ENCODE measurements around the gene TMEM164. TPM values are rescaled to one million over a fixed set of nuclear protein-coding genes. Genes with fewer than 3 reads are reported as not detected.

Gene TMEM164
- total and polyA plus RNA-seq, 10 of the 15 experiments (the other 5 are each of a cell fraction or from before 2014, with no cell fraction given), result 0.61 to 18.3 (median 7.0) TPM

GRCh38 chrX:110004731-110005369 lies 1.9 kb downstream of the TMEM164 start (continued):
- TF ChIP-seq E4F1 (IDR thresholded peaks at IDR 0.05; ENCODE audit: borderline replicate concordance, partially characterized antibody), result no peak

- ChIA-PET POLR2A (interaction anchor here (1.0 to 1.1 kb wide), 2 partner anchors 39 to 311 kb away, joined by 3 read pairs; no protein-coding TSS in a partner anchor), SMC1A (ENCODE audit: uncharacterized antibody, unreplicated experiment) (interaction anchor here (0.8 to 2.0 kb wide), 5 partner anchors 9 to 140 kb away, joined by 3 to 8 read pairs (median 3); no protein-coding TSS in a partner anchor), RAD21 (ENCODE audit: unreplicated experiment) (interaction anchor here (0.7 to 1.0 kb wide), 2 partner anchors 20 to 38 kb away, joined by 3 read pairs; no protein-coding TSS in a partner anchor), CTCF (interaction anchor here (0.9 to 4.8 kb wide), 6 partner anchors 9 to 521 kb away, joined by 3 to 20 read pairs (median 4); no protein-coding TSS in a partner anchor)
- BruUV-seq (replicated peaks), result no TSS peak
- Histone ChIP-seq H3K4me1 (ENCODE audit: control insufficient read depth, insufficient read depth, low read length) (peaks cover 8% of the 10 kb centered on the region), H3K4me2 (ENCODE audit: control insufficient read depth, insufficient read depth) (peak overlapping the region; percentile 17; the same call in 1 of the 2 replicates), H3K9ac (ENCODE audit: control insufficient read depth, insufficient read depth, low read length) (no peak overlapping the region), H3K27me3 (replicated peaks in 1 of 2; ENCODE audit: control insufficient read depth in 2 of 2, insufficient read depth in 2 of 2, low read length in 1 of 2) (no peaks in the 10 kb centered on the region), H3K4me3 (no peak overlapping the region), H4K20me1 (ENCODE audit: control insufficient read depth, insufficient read depth) (no peaks in the 10 kb centered on the region), H3K9me3 (replicated peaks; ENCODE audit: control insufficient read depth, insufficient read depth, low read length) (no peaks in the 10 kb centered on the region; the same call in 2 of the 3 replicates), H3K36me3 (ENCODE audit: control insufficient read depth in 2 of 2, insufficient read depth in 2 of 2, low read length in 1 of 2) (no peaks in the 10 kb centered on the region), H2AFZ (ENCODE audit: control insufficient read depth, low read depth, low read length) (no peak overlapping the region), H3K27ac (ENCODE audit: control insufficient read depth, insufficient read depth) (no peak overlapping the region), H3K79me2 (ENCODE audit: control insufficient read depth, insufficient read depth, low read length) (no peaks in the 10 kb centered on the region; the same call in none of the 2 replicates)
- TF ChIP-seq FOXK2 (IDR thresholded peaks at IDR 0.05) (no peak), HDAC6 (IDR thresholded peaks at IDR 0.05; ENCODE audit: unreplicated experiment) (no peak), BRCA1 (IDR thresholded peaks at IDR 0.05; ENCODE audit: low read depth, low read length) (no peak), BCLAF1 (IDR thresholded peaks at IDR 0.05) (no peak), EED (IDR thresholded peaks at IDR 0.05; ENCODE audit: low read depth) (no peak), CREM (IDR thresholded peaks at IDR 0.05; ENCODE audit: low read depth) (no peak), HSF1 (IDR thresholded peaks at IDR 0.05; ENCODE audit: low read depth, low read length) (no peak), ZSCAN29 (IDR thresholded peaks at IDR 0.05) (no peak), NFYA (IDR thresholded peaks at IDR 0.05; ENCODE audit: borderline replicate concordance, low read depth, low read length) (no peak), NR2F1 (conservative IDR thresholded peaks at IDR 0.05) (no peak), ATF3 (IDR thresholded peaks at IDR 0.05; ENCODE audit: borderline replicate concordance, extremely low read depth, low read depth, low read length) (no peak)
- intact Hi-C loops (cut with micrococcal nuclease; ENCODE audit: unreplicated experiment) (loop anchor here (10.0 kb wide), 2 partner anchors 139 to 471 kb away; partner anchors contain the start of gene NXT2), in situ Hi-C loops (cut with MboI) (no loop called here)
- DNase-seq (ENCODE audit: low read depth, low spot score) (no peak), FAIRE-seq (no peak), ATAC-seq (no peak)
- 86% methylated on average over 2 of the region's 2 CpGs for WGBS (ENCODE audit: insufficient coverage, insufficient replicate concordance, low lambda C conversion rate, missing lambda C conversion rate)
These were observed 3.2 kb downstream of the TMEM164 start for GRCh38 chrX:110006161-110006560.

All from GM12878 (cell line).